ENCODE data around the gene CTNND2. TPM values are rescaled to one million over a fixed set of nuclear protein-coding genes. Genes with fewer than 3 reads are reported as not detected.

CTNND2 gene
- total RNA-seq, 1 experiment from 2014 or later = 7.0 TPM

DNA sequence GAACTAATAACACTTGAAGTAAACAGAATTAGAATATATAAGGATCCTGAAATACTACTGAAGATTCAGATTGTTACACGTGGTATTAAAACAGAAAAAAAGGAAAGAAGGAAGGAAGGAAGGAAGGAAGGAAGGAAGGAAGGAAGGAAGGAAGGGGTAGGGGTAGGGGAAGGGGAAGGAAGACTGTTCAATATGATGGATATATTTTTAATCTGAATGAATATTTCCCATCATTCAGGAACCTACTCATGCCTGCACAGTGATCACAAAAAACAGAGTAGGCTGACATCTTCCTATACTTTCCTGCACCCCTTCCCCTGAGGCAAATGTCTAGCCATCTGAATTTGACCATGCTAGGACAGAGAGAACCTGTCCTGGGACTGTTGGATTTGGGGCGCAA lies 133.9 kb downstream of the CTNND2 start:
- Mint-ChIP-seq H3K36me3 (ENCODE audit: insufficient read depth in 1 of 3, low read depth in 3 of 3) (peaks cover 0 to 6% (median 2%) of the 10 kb centered on the region in 3 experiments; a peak in 2 of 7 replicates), H3K27me3 (ENCODE audit: low read depth) (peaks cover 2% of the 10 kb centered on the region; the same call in 1 of the 2 replicates), H3K4me1 (peaks cover 0 to 5% of the 10 kb centered on the region in 2 experiments; a peak in 1 of 4 replicates), H3K27ac (no peak overlapping the region), H3K4me3 (no peak overlapping the region), H3K9me3 (peaks cover 6% of the 10 kb centered on the region in 2 experiments; a peak in 2 of 5 replicates)
- no peak for DNase-seq
- Histone ChIP-seq H3K27me3 (ENCODE audit: insufficient read depth, low read length) (no peaks in the 10 kb centered on the region), H3K23me2 (ENCODE audit: insufficient read length, low read depth, low read length, poor library complexity, severe bottlenecking) (no peaks in the 10 kb centered on the region), H2BK5ac (ENCODE audit: insufficient read length, low read length) (no peak overlapping the region), H3K4ac (ENCODE audit: low read depth, low read length) (no peak overlapping the region), H2BK12ac (ENCODE audit: insufficient read length, low read depth, low read length) (no peak overlapping the region), H3K4me2 (ENCODE audit: insufficient read depth, insufficient read length, low read length) (no peak overlapping the region), H3K14ac (ENCODE audit: insufficient read depth, low read length) (no peak overlapping the region), H2AFZ (ENCODE audit: low read length) (no peak overlapping the region), H4K8ac (replicated peaks; ENCODE audit: insufficient read length, low read depth, low read length) (no peak overlapping the region), H3K4me1 (ENCODE audit: insufficient read depth, low read length) (no peaks in the 10 kb centered on the region), H2BK15ac (ENCODE audit: low read depth, low read length) (no peak overlapping the region), H3K23ac (ENCODE audit: insufficient read length, low read depth, low read length) (no peak overlapping the region), H3K9me3 (ENCODE audit: control insufficient read depth, low read depth, low read length) (no peaks in the 10 kb centered on the region), H3K9ac (ENCODE audit: extremely low read depth, insufficient read length, low read length) (no peak overlapping the region), H2BK120ac (ENCODE audit: low read depth, low read length, poor library complexity, severe bottlenecking) (no peak overlapping the region), H2BK20ac (ENCODE audit: low read depth, low read length, poor library complexity, severe bottlenecking) (no peak overlapping the region), H3T11ph (ENCODE audit: low read length) (no peak overlapping the region), H3K56ac (ENCODE audit: insufficient read length, low read depth, low read length) (no peak overlapping the region), H4K5ac (ENCODE audit: insufficient read length, low read depth, low read length) (no peak overlapping the region), H4K91ac (ENCODE audit: insufficient read length, low read depth, low read length) (no peak overlapping the region), H3K79me1 (ENCODE audit: insufficient read depth, low read depth, low read length, poor library complexity, severe bottlenecking) (no peaks in the 10 kb centered on the region), H3K79me2 (ENCODE audit: insufficient read depth, low read length) (no peaks in the 10 kb centered on the region), H3K18ac (ENCODE audit: insufficient read length, low read depth, low read length) (no peak overlapping the region), H2AK5ac (ENCODE audit: insufficient read length, low read length) (no peak overlapping the region), H4K20me1 (ENCODE audit: control insufficient read depth, insufficient read depth, insufficient read length) (peaks cover 2% of the 10 kb centered on the region), H3K27ac (ENCODE audit: insufficient read length, low read depth, low read length) (no peak overlapping the region)
- no CpG with 5 or more reads among the region's 2 CpGs for WGBS (ENCODE audit: extremely low coverage, insufficient read length, low lambda C conversion rate)
- TF ChIP-seq, protein P1, sequence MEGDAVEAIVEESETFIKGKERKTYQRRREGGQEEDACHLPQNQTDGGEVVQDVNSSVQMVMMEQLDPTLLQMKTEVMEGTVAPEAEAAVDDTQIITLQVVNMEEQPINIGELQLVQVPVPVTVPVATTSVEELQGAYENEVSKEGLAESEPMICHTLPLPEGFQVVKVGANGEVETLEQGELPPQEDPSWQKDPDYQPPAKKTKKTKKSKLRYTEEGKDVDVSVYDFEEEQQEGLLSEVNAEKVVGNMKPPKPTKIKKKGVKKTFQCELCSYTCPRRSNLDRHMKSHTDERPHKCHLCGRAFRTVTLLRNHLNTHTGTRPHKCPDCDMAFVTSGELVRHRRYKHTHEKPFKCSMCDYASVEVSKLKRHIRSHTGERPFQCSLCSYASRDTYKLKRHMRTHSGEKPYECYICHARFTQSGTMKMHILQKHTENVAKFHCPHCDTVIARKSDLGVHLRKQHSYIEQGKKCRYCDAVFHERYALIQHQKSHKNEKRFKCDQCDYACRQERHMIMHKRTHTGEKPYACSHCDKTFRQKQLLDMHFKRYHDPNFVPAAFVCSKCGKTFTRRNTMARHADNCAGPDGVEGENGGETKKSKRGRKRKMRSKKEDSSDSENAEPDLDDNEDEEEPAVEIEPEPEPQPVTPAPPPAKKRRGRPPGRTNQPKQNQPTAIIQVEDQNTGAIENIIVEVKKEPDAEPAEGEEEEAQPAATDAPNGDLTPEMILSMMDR (conservative IDR thresholded peaks at IDR 0.05) = no peak
